IPS-20b (cell line): ENCODE data around the gene C17orf113.
A peak's percentile ranks its signal among the peaks of the same experiment; 100 is the strongest.

Source experiments
- H3K27ac ChIP-seq: one replicate; pipeline ENCODE4 v1.5.1; 2013; ENCODE audit warnings: low read length
- H3K27me3 ChIP-seq: 2 replicates; pipeline ENCODE4 v1.6.1; 2013; ENCODE audit warnings: mild to moderate bottlenecking, low read length, inconsistent platforms; ENCODE audit not compliant: insufficient read depth
- H3K36me3 ChIP-seq: 2 replicates; pipeline ENCODE4 v1.6.1; 2013; ENCODE audit warnings: low read depth, mild to moderate bottlenecking, inconsistent platforms, low read length, moderate library complexity; ENCODE audit not compliant: insufficient read depth
- H3K4me1 ChIP-seq: 2 replicates; pipeline ENCODE4 v1.6.1; 2013; ENCODE audit warnings: mild to moderate bottlenecking, control low read depth, inconsistent platforms, low read length, moderate library complexity; ENCODE audit not compliant: insufficient read depth
- H3K4me3 ChIP-seq: 2 replicates; pipeline ENCODE4 v1.5.1; 2013; ENCODE audit warnings: mild to moderate bottlenecking, low read length, inconsistent platforms
- H3K9ac ChIP-seq: 2 replicates; pipeline ENCODE4 v1.6.1; 2013; ENCODE audit warnings: low read depth, mild to moderate bottlenecking, inconsistent platforms, low read length, moderate library complexity
- H3K9me3 ChIP-seq: 2 replicates; pipeline ENCODE4 v1.6.1; 2013; ENCODE audit warnings: mild to moderate bottlenecking, low read depth, low read length, inconsistent platforms; ENCODE audit not compliant: insufficient read depth

C17orf113 gene

DNA sequence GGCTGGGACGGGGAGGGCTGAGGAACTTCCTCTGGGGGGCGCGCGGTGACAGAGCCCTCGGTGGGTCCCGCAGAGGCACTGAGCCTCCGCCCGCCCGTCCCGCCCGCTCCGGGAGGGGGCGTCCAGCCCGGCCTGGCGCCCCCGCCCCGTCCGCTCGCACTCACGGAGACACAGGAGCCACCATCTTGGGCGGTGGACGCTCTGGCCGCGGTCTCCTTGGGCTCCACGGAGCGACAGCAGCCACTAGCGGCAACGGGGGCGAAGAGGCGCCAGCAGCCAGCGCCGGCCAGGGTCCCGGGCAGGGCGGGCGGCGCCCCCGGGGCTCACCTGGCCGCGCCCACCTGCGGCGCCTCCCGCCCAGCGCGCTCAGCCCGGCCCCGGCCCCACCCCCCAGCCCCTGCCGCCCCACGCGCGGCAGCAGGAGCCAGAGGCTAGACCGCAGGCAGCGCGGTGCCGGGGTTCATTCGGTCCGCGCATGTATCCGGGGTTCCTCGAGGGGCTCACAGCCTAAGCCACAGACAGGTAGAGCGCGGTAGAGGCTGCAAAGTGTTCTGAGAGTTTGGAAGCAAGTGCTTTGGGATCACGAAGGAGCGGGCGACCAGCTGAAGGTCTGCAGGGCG is at the start of gene C17orf113:
TSS of gene C17orf113 (minus strand) at position 209 of the 620 bp plus-strand sequence. CDS start 7,225 bp downstream, outside the sequence.
- H3K27me3 ChIP-seq: peaks cover 43% of the 10 kb centered on the region; the same call in 1 of the 2 replicates
- H3K4me3 ChIP-seq: peak within 1 kb of the TSS; percentile 77
- H3K4me1 ChIP-seq: peaks cover 18% of the 10 kb centered on the region
- H3K9ac ChIP-seq: peak within 1 kb of the TSS; percentile 17; the same call in 1 of the 2 replicates
- no peak within 1 kb of the TSS for H3K27ac ChIP-seq
- no peaks in the 10 kb centered on the region for H3K36me3 ChIP-seq
- no peaks in the 10 kb centered on the region for H3K9me3 ChIP-seq

DNA sequence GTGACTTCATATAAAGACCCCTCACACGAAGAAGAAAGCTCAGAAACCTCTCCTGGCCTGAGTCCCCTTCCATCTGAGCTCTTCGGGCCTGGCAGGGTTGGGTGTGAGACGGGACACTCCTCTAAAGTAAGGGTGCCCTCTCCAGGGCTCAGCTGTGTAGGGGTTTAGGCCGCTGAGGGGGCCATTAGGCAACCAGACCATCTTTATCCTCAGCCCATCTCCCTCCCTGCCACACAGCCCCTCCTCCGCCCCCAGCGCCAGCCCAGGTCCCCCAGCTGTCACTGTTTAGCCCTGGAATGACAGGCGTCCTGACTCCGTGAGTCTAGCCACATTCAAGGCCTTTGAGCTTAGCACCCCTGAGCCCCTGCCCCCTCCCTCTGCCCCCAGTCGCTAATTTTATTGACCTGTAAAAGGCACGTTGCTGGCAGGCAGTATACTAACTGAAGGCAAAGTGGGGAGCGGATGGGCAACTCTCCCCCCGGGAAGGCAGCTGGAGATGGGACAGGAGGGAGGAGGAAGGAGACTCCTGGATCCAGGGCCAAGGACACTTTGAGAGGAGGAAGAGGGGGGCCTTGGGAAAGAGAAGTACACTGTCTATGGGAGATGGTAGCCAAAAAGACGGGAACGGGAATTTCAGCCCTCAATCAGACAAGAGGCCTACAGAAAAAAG is 48.5 kb upstream of the C17orf113 start:
- Histone ChIP-seq H3K9ac (no peak overlapping the region), H3K27ac (no peak overlapping the region), H3K36me3 (no peaks in the 10 kb centered on the region), H3K4me3 (peak overlapping the region; percentile 38; the same call in 1 of the 2 replicates), H3K27me3 (peaks cover 40% of the 10 kb centered on the region), H3K4me1 (peaks cover 4% of the 10 kb centered on the region; the same call in 1 of the 2 replicates), H3K9me3 (no peaks in the 10 kb centered on the region)

GRCh38 chr17:42097691-42098631 is 47.6 kb upstream of the C17orf113 start, which contains the start of gene ZNF385C:
TSS of gene ZNF385C (minus strand) at chr17:42098473. CDS start at chr17:42063056, 35,417 bp downstream.
- H3K9ac ChIP-seq: no peak within 1 kb of the TSS
- H3K36me3 ChIP-seq: no peaks in the 10 kb centered on the region
- peak within 1 kb of the TSS; percentile 64 for H3K4me3 ChIP-seq
- peaks cover 40% of the 10 kb centered on the region for H3K27me3 ChIP-seq
- H3K9me3 ChIP-seq: no peaks in the 10 kb centered on the region
- H3K4me1 ChIP-seq: peaks cover 4% of the 10 kb centered on the region; the same call in 1 of the 2 replicates
- H3K27ac ChIP-seq: no peak within 1 kb of the TSS

- H3K9ac ChIP-seq: no peak overlapping the region
Measured at GRCh38 chr17:42096360-42097111, 46.1 kb upstream of the C17orf113 start.

DNA sequence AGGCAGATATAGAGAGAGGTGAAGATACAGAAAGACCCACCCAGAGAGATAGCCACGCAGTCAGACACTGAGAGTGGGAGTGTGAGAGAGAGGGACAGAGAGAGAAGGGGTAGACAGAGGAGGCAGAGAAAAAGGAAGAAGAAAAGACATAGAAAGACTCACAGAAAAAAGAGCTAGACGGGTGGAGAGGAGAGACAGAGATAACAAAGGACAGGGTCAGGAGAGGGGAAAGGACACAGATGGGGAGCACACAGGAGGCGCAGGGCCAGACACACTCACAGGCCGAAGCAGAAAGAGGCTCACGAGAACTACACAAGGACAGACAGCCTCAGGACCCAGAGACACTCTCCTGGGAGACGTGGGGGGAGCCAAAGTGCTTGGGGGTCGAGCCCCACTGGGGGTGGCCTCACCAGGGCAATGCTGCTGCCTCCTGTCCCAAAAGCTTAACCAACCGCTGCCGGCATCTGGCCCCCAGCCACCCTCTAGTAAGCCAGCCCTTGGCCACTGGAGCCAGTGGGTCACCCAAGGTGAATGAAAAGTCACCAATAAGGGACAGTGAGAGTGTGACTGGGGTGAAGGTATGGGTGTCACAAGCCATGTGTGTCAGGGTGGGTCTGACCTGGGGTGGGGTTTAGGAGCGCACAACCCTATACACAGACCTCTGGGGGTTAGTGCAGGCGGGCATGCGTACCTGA is 44.1 kb upstream of the C17orf113 start:
- Histone ChIP-seq H3K9me3 (no peaks in the 10 kb centered on the region), H3K4me1 (peaks cover 4% of the 10 kb centered on the region; the same call in 1 of the 2 replicates), H3K27me3 (peaks cover 39% of the 10 kb centered on the region), H3K9ac (no peak overlapping the region), H3K4me3 (no peak overlapping the region), H3K36me3 (no peaks in the 10 kb centered on the region), H3K27ac (no peak overlapping the region)

More at GRCh38 chr17:42096360-42097111, 46.1 kb upstream of the C17orf113 start:
- H3K4me3 ChIP-seq: no peak overlapping the region
- H3K27ac ChIP-seq: no peak overlapping the region
- H3K4me1 ChIP-seq: peaks cover 4% of the 10 kb centered on the region; the same call in 1 of the 2 replicates
- peaks cover 40% of the 10 kb centered on the region for H3K27me3 ChIP-seq
- no peaks in the 10 kb centered on the region for H3K36me3 ChIP-seq
- no peaks in the 10 kb centered on the region for H3K9me3 ChIP-seq

DNA sequence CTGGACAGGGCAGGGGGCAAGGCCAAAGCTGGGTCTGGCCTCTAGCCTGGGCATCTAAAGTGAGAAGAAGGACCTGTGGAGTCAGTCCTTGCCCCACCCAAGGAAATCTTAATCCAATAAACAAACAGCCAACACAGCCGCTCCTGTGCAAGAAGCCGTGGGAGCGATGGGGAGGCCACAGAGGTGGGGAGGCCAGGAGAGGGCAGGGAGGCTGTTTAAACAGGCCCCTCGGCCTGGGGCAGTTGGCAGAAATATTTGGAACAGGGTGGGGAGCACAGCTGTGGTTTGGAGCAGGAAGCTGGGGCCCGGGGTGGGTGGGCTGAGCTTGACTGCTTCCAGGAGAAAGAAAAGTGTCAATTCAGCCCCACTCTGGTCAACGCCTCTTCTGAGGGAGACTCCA is 42.5 kb upstream of the C17orf113 start:
- H3K4me3 ChIP-seq: no peak overlapping the region
- H3K4me1 ChIP-seq: peaks cover 4% of the 10 kb centered on the region; the same call in 1 of the 2 replicates
- H3K27me3 ChIP-seq: peaks cover 25% of the 10 kb centered on the region
- H3K36me3 ChIP-seq: no peaks in the 10 kb centered on the region
- no peaks in the 10 kb centered on the region for H3K9me3 ChIP-seq
- no peak overlapping the region for H3K27ac ChIP-seq
- no peak overlapping the region for H3K9ac ChIP-seq

GRCh38 chr17:42090964-42091790 is 40.8 kb upstream of the C17orf113 start:
- Histone ChIP-seq H3K9ac (no peak overlapping the region), H3K4me3 (no peak overlapping the region), H3K9me3 (no peaks in the 10 kb centered on the region), H3K4me1 (no peaks in the 10 kb centered on the region), H3K27me3 (peaks cover 7% of the 10 kb centered on the region), H3K36me3 (no peaks in the 10 kb centered on the region), H3K27ac (no peak overlapping the region)

GRCh38 chr17:42088736-42089135 is 38.3 kb upstream of the C17orf113 start:
- Histone ChIP-seq H3K4me3 (no peak overlapping the region), H3K4me1 (no peaks in the 10 kb centered on the region), H3K27me3 (no peaks in the 10 kb centered on the region), H3K9ac (no peak overlapping the region), H3K27ac (no peak overlapping the region), H3K36me3 (no peaks in the 10 kb centered on the region), H3K9me3 (no peaks in the 10 kb centered on the region)

DNA sequence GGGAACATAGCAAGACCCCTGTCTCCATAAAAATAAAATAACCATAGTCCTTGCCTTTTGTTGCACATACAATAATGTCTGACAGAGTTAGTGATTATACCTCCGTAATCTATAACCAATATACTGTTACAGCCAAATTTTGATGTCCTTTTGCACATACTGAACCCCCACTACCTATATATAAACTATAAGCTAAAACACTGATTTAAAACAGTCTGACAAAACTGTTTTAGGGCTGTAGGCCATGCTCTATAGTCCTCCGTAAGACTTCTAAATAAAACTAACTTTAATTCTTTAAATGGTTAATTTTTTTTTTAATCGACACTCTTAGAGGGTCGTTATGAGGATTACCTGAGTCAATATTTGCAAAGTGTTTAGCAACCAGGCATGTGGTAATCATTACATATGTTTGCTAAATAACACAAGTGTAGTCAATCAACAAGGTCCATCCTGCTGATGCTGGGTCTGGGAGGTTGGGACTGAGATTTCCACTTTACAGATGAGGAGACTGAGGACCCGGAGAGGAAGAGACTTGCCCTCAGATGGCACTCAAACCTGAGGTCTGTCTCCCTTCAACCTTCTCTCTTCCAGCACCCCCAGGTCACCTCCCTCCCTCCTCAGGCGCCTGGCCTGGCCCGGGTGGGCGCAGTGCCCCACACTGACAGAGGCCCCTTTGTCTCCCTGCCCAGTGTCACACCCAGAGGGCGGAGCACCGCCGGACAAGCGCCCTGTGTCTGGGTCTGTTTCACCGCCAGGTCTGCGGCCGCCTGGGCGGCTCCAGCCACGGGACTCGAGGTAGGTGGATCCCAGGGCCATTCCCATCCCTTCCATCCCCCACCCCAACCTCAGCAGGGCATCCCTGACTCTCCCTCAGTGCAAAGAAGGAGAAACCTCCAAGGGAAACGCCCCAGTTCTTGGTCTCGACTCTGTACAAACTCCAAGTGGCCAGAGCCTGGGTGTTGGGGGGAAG is 37.6 kb upstream of the C17orf113 start:
- Histone ChIP-seq H3K27ac (no peak overlapping the region), H3K27me3 (no peaks in the 10 kb centered on the region), H3K4me3 (no peak overlapping the region), H3K9ac (no peak overlapping the region), H3K4me1 (no peaks in the 10 kb centered on the region), H3K9me3 (no peaks in the 10 kb centered on the region), H3K36me3 (no peaks in the 10 kb centered on the region)
